HG03045 (cell line): ENCODE data around the gene RSPRY1.
"Not testable (repeated sequence)": the region's sequence is repeated elsewhere in the genome, so short reads cannot be mapped to it uniquely, and the experiment has no call there.

ENCODE experiments used
- ATAC-seq: cut with Tn5 transposase; IDR thresholded peaks from one replicate; pipeline ENCODE4 v1.9.1; 2021; ENCODE audit warnings: mild to moderate bottlenecking, moderate library complexity; ENCODE audit not compliant: unreplicated experiment

RSPRY1 gene

DNA sequence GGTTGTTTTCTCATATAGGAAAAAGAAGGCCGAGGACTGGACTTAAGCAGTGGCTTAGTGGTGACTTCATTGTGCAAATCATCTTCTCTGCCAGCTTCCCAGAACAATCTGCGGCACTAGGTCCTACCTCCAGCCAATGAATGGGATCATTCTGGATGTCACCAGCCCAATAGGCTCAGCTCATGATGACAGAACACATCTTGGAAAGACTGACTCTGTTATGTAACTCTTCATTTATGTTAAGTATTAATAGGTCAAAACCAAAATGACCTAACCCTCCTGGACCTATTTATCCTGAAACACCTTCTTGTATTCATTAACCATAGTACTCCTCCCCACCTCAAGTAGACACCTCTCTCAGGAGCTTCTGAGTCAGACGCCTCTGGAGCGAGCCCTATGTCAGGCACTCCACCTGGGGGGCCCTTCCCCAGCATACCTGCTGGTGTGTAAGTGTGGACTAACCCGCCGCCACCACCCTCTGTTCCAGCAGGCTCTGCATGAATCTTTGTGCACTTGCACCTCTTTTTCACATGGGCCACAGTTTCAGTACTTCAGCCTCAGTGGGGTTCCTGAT, 66.1 kb downstream of the RSPRY1 start:
- ATAC-seq: no peak

DNA sequence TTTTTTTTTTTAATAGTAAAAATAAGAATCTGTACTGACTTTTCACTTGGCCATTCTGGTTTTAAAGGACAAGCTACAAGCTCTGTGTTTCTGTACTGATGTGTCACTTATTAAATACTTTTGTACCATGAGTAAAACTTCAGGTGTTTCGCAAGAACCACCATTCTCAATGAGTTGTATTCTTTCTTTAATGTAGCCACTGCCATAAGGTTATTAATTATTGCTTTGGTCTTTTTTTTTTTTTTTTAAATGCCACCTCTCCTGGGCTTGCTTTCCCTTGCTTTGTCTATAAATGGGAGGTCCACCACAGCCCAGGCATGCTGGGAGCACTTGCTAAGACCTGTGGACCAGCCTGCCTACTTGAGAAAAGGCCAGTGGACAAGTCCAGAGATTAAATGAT, 67.3 kb downstream of the RSPRY1 start:
- no peak for ATAC-seq

DNA sequence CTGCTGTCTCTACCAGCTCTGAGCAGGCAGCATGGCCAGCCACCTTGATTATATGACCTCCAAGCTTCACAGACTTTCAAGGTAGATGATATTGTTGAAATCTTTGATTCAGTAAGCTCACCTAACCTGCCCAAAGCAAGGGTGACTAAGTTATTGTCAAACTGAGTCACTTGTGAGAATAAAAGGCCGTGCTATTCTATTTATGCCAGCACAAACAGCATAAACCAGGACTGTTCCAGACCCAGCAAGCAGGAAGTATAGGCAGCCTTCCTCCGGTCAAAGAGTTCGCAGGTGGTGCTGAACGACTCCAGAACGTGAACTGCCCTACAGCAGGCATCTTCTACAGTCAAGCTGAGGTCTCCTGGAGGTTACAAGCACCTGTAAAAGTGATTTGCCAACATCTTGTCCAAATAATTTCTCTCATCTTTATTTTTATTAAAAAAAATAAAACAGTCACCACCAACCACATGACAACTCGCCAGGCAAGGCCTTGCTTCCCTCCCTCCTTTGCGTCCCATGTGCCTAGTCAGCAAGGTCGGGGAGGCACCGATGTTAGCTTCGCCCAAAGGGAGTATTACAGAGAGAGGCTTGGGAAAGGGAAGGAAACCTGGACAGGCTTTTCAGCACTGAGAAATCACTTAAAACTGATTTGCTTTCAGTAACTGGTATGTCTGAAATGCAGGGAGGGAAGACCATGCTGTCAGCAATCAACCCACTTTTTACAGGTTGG, 69.7 kb downstream of the RSPRY1 start:
- no peak for ATAC-seq

DNA sequence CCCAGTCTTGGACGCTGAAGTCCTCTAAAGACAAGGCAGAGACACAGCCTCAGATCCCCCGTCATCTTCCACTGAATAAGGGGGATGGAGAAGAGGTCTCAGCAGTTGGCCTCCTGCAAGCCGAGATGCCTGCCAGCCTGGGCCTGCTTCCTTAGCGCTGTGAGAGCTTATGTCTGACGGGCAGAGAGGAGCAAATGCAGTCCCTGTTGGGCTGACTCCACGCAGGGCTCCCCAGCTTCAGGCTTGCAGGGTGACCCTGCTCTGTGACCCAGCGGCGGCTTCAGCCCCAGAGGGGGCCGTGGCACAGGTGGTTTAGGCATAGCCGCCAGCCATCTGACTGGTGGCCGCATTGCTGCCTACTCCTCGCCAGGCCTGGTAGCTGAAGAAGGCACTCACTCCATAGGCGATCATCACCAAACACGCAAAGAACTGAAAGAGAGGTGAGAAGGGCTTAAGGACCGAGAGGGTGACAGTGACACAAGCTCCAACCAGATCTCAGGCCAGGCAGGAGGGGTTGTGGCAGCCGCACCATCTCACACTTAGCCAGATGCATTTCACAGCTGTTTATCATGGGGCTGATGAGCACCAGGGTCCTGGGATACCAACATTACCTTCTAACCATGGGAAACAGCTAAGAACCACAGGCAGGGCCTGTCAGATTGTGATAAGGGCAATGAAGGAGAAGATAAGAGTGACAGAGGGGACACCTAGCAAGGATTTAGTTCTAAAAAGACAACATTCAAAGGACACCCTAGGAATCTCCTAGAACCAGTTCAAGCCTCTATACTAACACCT, 70.7 kb downstream of the RSPRY1 start:
- ATAC-seq: no peak

- ATAC-seq: no peak
These were observed 71.4 kb downstream of the RSPRY1 start for GRCh38 chr16:57257455-57258070.

DNA sequence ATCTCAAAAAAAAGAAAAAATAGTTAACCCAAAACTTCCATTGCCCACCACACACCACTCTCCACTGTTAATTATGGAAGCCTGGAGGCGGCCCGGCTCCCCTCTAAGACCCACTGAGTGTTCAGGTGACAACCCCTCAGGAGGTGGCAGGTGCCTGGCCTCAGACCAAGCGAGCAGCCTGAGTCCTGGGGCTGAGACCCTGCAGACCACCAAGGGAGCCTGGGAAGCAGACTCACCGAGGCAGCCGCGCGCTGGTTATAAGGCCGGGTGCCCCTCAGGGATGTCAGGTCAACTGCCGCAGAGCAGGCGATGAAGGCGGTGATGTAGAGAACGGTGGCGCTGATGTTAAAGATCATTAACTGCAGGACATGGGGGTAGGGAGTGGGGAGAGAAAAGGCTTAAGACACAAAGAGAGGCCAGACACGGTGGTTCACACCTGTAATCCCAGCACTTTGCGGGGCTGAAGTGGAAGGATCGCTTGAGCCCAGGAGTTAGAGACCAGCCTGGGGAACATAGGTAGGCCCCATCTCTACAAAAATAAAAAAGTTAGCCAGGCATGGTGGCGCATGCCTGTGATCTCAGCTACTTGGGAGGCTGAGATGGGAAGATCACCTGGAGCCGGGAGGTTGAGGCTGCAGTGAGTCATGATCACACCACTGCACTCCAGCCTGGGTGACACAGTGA, 72.2 kb downstream of the RSPRY1 start:
- no peak for ATAC-seq

- no peak for ATAC-seq
These were observed 72.9 kb downstream of the RSPRY1 start for GRCh38 chr16:57258910-57259475.

- ATAC-seq: no peak
These were observed 74.3 kb downstream of the RSPRY1 start for GRCh38 chr16:57260294-57260929.

DNA sequence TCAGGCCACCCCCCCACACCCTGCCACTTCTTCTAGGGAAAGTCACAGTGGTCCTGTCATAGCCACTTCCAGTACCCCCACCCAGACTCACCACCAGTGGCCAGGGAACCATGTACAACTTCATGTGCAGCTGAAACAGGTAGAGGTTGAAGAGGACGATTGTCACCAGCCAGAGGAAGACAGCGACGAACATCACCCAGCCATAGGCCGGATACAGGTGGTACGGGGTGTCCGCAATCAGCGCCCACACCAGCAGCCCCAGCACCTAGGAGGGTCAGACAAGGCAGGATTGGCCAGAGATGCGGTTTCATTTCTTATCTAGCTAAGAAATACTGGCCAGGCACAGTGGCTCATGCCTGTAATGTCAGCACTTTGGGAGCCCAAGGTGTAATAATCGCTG, 75.7 kb downstream of the RSPRY1 start:
- ATAC-seq: no peak

DNA sequence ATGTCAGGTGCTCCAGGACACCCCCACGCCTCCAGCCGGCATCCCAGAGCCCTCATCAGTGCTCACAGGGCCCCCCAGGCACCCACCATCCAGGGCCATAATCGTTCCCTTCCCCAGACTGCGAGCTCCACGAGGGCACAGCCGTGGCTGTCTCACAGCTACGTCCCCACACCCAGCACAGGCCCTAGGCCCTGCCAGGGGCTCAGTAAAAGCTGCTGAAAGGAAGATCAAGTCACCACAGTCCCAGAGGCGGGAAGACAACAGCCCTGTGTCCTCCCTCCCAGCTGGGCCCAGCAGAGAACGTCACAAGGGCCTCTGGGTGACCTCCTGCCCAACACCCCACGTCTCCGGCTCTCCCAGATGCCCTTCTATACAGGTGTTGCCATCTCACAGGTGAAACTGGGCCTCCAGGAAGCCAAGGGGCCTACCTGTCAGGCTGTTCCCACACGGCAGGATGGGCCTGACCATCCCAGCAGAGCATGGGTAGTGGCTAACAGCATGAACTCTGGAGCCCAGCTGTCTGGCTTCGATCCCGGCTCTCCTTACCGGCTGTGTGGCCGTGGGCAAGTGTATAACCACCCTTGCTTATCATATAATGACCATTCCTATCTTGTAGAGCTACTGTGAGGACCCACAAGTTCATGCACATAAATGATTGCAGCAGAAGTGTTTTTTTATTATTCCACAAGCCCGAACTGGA, 76.9 kb downstream of the RSPRY1 start:
- no peak for ATAC-seq

DNA sequence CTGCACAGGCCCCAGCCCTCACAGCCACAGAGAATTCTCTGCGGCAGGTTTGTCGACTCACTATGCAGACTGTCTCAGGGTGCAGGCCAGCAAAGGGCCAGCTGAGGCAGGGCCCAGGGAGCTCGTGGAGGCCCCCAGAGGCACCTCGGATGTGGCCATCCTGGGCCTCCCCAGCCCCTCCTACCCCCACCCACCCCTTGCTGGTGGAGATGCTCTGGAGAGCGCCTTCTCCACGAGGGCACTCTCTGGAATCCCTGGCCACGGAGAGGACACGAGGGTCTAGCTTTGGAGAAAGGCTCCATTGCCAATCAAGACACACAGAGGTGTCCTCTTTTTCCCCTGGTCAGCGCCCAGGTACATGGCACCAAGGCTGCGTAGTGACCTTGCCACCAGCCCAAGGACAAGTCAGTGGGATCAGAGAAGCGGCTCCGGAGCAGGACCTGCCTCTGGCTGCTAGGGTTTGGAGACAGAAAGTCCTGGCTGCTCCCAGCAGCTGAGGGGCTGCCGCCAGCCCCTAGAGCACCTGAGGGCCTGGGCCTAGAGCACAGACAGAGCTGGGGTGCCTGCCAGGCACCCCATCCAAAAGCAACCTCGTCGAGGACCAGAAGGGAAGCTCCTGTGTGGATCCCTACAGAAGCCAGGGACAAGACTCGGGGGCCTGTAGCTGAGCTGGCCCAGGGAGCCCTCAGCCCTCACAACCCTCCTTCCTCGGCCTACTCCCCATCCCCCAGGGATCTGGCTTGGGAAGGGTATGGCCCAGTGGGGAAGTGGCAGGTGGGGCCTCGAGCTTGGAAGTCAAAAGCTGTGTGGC, 77.6 kb downstream of the RSPRY1 start:
- ATAC-seq: no peak

GRCh38 chr16:57264381-57264780, 78.3 kb downstream of the RSPRY1 start:
- no peak for ATAC-seq

DNA sequence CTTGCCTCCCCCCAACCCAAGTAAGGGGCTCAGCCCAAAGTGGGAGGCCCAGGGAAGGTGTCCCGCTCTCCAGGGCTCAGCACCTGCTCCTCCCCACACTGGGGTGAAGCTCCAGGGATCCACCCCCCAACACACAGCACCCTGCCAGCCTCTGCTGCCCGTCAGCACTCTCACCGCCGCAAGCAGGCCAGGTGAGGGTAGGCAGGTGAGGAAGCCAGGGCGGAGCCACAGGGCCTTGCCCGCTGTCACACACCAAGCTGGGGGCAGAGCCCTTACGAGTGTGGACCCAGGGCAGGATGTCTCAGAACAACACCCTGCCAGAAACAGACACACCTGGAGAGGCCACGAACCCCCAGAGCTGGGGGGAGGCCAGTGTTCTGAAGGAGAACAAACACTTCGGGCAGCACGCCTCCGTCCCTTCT, 78.8 kb downstream of the RSPRY1 start:
- ATAC-seq: no peak

GRCh38 chr16:57265850-57266530, 79.9 kb downstream of the RSPRY1 start:
- ATAC-seq: no peak

DNA sequence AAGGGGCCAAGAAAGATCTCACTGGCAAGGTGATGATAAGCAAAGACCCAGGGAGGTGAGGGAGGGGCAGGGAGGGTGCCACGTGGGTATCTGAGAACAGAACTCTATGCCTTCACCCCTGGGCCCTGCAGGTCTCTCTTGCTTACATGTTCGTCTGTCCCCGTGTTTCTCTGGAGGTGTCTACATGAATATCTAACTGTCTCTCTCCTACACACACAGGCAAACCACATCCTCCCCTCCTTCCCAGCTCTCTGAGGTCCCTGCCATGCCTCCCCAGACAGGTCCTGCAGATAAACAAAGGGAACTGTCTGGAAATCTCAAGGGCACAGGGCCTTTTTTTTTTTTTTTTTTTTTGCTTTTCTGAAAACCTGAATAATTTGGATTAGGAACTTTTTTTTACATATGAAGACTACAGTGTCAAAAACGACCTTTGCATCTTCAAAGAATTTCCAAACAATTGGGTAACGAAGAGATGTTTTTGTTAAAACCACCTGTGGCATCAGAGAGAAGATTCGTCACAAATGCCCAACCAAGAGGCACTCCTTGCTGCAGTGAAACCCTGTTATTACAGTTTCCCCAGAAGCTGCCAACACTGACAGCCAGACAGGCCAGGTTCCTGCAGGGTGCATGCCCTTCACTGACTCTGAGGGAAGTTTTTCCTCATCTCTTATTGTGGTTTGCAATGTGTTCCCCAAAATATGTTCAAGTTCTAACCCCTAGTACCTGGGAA, 80.6 kb downstream of the RSPRY1 start:
- ATAC-seq: no peak

GRCh38 chr16:57267343-57267742, 81.2 kb downstream of the RSPRY1 start:
- not testable (repeated sequence) for ATAC-seq
